Fibroblast of upper back skin (primary cell): Measurements from ENCODE around the gene KCNK4.

Experiments used
- DNase-seq: peaks from one replicate; pipeline ENCODE4 v3.0.0-alpha.2; 2013

The KCNK4 gene

GRCh38 chr11:64331569-64332371 lies 40.7 kb downstream of the KCNK4 start:
- peak; percentile 84 for DNase-seq

- no peak for DNase-seq
Measured at GRCh38 chr11:64333556-64333955, 42.5 kb downstream of the KCNK4 start.

GRCh38 chr11:64334764-64335735 lies 43.9 kb downstream of the KCNK4 start:
- peak; percentile 95 for DNase-seq

GRCh38 chr11:64337538-64338249 lies 46.6 kb downstream of the KCNK4 start:
- no peak for DNase-seq

- DNase-seq, result no peak
Measured at GRCh38 chr11:64338716-64339115, 47.6 kb downstream of the KCNK4 start.

- no peak for DNase-seq
Measured at GRCh38 chr11:64339286-64339685, 48.2 kb downstream of the KCNK4 start.

GRCh38 chr11:64339754-64340408 lies 48.8 kb downstream of the KCNK4 start, which contains the start of gene CCDC88B:
Gene CCDC88B (plus strand): TSS chr11:64340204. CDS start chr11:64340267, 63 bp downstream.
- no peak for DNase-seq

- DNase-seq, result no peak
Measured at GRCh38 chr11:64340671-64341335, 49.7 kb downstream of the KCNK4 start.

GRCh38 chr11:64341429-64341828 lies 50.3 kb downstream of the KCNK4 start:
- no peak for DNase-seq

GRCh38 chr11:64341851-64342791 lies 51.0 kb downstream of the KCNK4 start:
- DNase-seq, result peak; percentile 81

- DNase-seq, result no peak
Measured at GRCh38 chr11:64342869-64343745, 52.0 kb downstream of the KCNK4 start.

GRCh38 chr11:64343767-64344559 lies 52.9 kb downstream of the KCNK4 start:
- DNase-seq, result no peak

GRCh38 chr11:64344787-64345186 lies 53.7 kb downstream of the KCNK4 start:
- DNase-seq, result no peak

- DNase-seq, result no peak
Measured at GRCh38 chr11:64347193-64347867, 56.2 kb downstream of the KCNK4 start.

GRCh38 chr11:64348383-64349024 lies 57.4 kb downstream of the KCNK4 start:
- no peak for DNase-seq

- DNase-seq, result no peak
Measured at GRCh38 chr11:64349025-64349387, 57.9 kb downstream of the KCNK4 start.

- DNase-seq, result no peak
Measured at GRCh38 chr11:64349404-64349803, 58.3 kb downstream of the KCNK4 start.
